Breast epithelium (tissue), 3 donors: ENCODE measurements around the gene SP110.

ENCODE experiments used
- CTCF ChIP-seq, 3 donors: fragments of 450-650 bp; IDR thresholded peaks; one replicate each; pipeline ENCODE4 v1.5.1; 2016 to 2017; ENCODE audit warnings: antibody characterized with exemption in 3 of 3, mild to moderate bottlenecking in 3 of 3, moderate library complexity in 3 of 3
- POLR2A ChIP-seq: fragments of 450-650 bp; IDR thresholded peaks from one replicate; pipeline ENCODE4 v1.6.1; 2016; ENCODE audit warnings: antibody characterized with exemption, mild to moderate bottlenecking, moderate library complexity

- no peak for TF ChIP-seq CTCF (IDR thresholded peaks at IDR 0.05)
- no peak for TF ChIP-seq POLR2A
Observed at GRCh38 chr2:230152334-230152733, 67.5 kb downstream of the SP110 start.
